GM19099 (cell line): ENCODE results near the gene PI4KA.

Source experiments
- POLR2A ChIP-seq: IDR thresholded peaks from 3 replicates; pipeline ENCODE4 v1.6.1; 2011; ENCODE audit warnings: low read depth; ENCODE audit not compliant: insufficient read length; ENCODE audit errors: extremely low read depth

Gene PI4KA

GRCh38 chr22:20864186-20864908, 5.7 kb upstream of the PI4KA start:
- no peak for TF ChIP-seq POLR2A

GRCh38 chr22:20863366-20863765, 4.8 kb upstream of the PI4KA start:
- TF ChIP-seq POLR2A = no peak

DNA sequence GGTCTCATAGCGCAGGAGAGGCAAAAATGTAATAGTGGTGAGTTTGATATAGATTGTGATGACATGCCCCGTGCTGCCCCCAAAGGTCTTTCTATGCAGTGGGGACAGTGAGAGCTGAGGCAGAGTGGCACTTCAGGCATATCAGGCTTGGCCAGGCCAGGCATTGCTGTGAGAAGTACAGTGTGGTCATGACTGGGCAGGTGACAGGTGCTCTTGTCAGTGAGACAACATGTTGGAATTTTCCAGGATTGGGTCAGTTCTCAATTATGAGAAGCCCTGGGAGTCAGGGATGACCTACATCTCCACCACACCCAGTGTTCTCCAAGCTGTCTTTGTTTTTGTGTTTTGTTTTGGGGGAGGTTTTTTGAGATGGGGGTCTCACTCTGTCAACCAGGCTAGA, 3.9 kb upstream of the PI4KA start:
- no peak for TF ChIP-seq POLR2A

GRCh38 chr22:20859615-20860014, 1.0 kb upstream of the PI4KA start:
- TF ChIP-seq POLR2A = no peak

DNA sequence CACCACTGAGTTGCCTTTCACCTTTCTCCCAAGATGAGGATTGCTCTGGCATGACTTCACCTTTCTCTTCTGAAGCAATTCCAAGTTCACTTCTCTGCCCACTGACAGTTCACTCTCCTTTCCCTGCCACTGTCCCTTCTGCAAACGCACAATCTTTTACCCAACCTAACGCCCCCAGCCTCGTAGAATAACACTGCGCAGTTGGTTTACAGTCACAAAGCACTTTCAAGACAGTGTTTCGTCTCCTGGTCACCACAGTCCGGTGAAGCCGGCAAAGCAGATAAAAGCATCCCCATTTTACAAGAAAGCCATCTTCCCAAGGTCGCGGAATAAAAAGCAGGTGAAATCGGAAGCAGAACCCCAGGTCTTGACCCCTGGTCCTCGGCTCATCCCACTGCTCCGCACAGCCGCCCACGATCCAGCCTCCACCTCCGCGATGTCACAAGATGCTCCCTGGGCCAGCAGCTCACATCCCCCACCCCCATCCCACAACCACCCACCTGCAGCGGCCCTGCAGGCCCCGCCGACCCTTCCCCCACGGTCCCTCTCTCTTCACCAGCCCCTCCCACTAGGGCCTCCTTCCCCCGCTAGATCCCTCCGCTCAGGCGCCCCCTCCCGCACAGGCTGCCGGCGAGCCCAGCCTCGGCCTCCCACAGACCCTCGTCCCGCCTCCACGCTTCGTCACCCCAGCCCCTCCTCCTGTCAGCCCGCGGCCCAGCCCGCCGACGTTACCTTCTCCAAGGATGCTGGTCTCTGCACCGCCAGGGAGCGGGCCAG, 585 bp downstream of the PI4KA start:
- no peak for TF ChIP-seq POLR2A

DNA sequence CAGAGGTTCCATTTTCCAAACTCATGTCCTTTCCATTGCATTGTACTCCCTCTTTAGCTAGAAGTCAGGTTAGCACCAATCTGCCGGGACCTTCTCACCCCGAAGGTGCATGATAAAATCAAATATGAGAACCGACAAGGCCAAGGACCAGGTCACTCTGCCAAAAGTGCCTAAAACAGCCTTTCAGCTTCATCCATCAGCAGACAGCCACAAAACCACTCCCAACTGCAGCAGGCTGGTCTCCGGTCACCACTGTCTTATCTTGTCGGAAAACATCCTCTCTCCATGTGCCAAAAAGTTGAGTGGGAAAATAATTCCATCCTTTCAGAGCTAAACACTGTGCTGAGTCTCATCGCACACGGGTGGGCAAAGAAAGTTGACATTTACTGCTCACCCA, 1.4 kb downstream of the PI4KA start:
- no peak for TF ChIP-seq POLR2A

- TF ChIP-seq POLR2A = no peak
These were observed 5.4 kb downstream of the PI4KA start for GRCh38 chr22:20853236-20853660.

DNA sequence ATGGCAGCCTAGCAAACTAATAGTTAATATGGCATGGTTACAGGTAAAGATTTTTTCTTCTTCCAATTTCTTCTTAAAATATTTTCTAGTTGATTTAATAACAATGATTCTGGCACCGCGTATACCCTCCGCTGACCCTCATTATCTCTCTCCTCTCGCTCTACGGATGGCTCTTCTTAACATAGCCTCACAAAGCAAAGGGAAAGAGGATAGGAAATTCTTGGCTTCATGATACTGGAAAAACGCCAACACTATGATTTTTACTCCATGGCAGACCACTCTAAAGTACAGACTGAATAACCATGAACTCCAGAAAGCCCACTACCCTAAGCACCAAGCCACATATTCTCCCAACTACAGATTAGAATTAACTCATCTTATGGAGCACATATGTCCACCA, 6.1 kb downstream of the PI4KA start:
- no peak for TF ChIP-seq POLR2A

- no peak for TF ChIP-seq POLR2A
These were observed 6.5 kb downstream of the PI4KA start for GRCh38 chr22:20852076-20852475.

DNA sequence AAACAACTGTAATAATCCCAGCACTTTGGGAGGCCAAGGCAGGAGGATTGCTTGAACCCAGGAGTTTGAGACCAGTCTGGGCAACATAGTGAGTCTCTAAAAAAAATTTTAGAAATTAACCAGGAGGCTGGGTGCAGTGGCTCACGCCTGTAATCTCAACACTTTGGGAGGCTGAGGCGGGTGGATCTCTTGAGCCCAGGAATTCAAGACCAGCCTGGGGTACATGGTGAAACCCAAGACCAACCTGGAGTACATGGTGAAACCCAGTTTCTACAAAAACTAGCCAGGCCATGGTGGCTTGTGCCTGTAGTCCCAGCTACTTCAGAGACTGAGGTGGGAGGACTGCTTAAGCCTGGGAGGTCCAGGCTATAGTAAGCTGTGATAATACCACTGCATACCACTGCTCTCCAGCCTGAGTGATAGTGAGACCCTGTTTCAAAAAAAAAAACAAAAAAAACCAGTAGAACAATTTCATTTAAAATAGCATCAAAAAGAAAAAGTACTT, 11.2 kb downstream of the PI4KA start:
- TF ChIP-seq POLR2A = no peak

DNA sequence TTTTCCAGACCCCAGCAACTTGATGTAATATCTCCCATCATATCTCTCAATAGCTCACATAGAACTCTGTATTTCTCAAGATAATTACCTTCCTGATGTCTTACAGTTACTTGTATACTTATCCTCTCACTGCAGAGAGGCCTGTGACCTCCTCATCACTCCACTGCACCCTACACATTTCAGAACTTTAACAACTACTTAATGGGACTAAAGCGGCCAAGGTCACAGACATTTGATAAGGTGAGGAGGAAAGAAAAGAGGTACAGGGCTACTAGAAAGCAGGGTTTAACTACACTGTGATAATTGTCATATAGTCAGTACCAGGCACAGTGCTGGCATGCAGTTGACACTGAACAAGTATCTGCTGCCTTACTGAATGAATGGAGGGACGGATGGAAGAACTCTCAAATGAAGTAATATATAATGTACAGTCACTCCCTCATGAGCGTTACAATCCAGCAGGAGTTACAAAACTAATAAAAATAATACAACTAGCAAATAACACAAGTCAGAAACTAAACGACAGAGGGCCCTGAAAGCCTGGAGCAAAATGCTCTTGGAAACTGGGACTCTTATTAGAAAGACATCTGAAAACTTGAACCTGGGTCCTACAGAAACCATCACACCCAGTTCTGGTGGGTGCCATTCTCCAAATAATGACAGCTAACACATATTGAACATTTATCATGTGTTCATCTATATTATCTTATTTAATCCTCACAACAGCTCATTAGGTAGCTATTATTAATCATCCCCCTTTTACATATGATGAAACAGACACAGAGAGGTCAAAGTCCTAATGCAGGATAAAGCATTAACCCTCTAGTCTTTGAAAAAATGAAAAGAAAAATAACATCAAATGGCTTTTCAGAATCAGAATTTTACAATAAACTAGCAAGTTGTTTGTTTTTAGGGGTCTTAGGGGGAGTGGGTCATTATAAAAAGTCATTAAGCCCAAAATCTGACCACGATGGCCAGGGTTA, 14.3 kb downstream of the PI4KA start:
- no peak for TF ChIP-seq POLR2A

DNA sequence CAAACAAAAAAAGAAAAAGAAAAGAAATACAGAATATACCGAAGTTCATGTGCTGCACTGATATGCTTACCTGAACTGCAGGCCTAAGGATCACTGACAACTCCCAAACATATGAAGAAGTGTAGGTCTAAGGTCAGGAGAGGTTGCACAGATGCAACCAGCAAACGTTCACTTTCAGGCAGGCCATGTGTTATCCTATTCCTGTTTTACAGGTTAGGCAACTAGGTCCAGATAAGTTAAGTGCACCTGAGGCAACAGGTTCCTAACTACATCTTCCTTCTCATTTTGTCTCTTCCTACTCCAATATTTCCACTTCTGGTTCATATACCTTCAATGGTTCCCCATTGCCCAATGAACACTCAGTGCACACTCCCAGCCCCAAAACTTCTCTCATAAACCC, 15.1 kb downstream of the PI4KA start:
- no peak for TF ChIP-seq POLR2A

GRCh38 chr22:20840646-20841371, 17.8 kb downstream of the PI4KA start:
- no peak for TF ChIP-seq POLR2A
